ENCODE data around the gene DEPP1. TPM values are rescaled to one million over a fixed set of nuclear protein-coding genes. Genes with fewer than 3 reads are reported as not detected.

DEPP1 gene
- total RNA-seq, 1 donor from 2014 or later = 25.7 TPM

DNA sequence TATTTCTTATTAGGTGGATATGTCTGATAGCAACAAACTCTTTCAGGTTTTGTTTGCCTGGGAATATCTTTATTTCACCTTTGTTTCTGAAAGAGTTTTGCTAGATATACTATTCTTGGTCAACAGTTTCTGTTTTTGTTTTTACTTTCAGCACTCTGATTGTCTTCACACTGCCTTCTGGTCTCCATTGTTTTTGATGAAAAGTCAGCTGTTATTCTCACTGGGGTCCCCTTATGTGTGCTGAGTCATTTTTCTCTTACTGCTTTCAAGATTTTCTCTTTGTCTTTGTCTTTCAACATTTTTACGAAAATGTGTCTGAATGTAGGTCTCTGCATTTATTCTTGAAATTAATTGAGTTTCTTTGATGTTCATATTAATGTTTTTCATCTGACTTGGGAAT lies 34.3 kb downstream of the DEPP1 start:
- no peaks in the 10 kb centered on the region for H3K36me3 Mint-ChIP-seq
- peaks cover under 1% of the 10 kb centered on the region for H3K4me1 Mint-ChIP-seq (ENCODE audit: unreplicated experiment)
- H3K9me3 Mint-ChIP-seq = peaks cover 9% of the 10 kb centered on the region
- no peak overlapping the region for H3K27ac Mint-ChIP-seq
- H3K27me3 Mint-ChIP-seq = no peaks in the 10 kb centered on the region
- TF ChIP-seq, protein P1, sequence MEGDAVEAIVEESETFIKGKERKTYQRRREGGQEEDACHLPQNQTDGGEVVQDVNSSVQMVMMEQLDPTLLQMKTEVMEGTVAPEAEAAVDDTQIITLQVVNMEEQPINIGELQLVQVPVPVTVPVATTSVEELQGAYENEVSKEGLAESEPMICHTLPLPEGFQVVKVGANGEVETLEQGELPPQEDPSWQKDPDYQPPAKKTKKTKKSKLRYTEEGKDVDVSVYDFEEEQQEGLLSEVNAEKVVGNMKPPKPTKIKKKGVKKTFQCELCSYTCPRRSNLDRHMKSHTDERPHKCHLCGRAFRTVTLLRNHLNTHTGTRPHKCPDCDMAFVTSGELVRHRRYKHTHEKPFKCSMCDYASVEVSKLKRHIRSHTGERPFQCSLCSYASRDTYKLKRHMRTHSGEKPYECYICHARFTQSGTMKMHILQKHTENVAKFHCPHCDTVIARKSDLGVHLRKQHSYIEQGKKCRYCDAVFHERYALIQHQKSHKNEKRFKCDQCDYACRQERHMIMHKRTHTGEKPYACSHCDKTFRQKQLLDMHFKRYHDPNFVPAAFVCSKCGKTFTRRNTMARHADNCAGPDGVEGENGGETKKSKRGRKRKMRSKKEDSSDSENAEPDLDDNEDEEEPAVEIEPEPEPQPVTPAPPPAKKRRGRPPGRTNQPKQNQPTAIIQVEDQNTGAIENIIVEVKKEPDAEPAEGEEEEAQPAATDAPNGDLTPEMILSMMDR (conservative IDR thresholded peaks at IDR 0.05) = no peak
- no peak overlapping the region for H3K4me3 Mint-ChIP-seq
- no peak for DNase-seq (ENCODE audit: extremely low spot score, unreplicated experiment)

DNA sequence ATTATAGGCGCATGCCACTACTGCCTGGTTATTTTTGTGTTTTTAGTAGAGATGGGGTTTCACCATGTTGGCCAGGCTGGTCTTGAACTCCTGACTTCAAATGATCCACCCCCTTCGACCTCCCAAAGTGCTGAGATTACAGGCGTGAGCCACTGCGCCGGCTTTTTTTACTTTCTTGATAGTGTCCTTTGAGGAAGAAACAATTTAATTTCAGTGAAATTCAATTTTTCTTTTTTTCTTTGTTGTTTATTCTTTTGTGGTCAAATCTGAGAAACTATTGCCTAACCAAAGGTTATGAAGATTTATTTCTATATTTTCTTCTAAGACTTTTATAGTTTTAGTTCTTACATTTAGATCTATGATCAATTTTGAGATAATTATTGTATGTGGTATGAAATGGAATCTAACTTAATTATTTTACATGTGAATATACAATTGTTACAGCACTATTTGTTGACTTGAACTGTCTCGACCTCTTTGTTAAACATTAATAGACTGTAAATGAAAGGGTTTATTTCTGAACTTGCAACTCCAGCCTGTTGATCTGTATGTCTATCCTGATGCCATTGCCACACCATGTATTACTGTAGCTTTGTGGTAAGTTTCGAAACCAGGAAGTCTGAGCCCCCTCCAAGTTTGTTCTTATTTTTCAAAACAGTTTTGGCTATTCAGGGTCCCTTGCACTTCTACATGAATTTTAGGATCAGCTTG lies 38.8 kb downstream of the DEPP1 start:
- no peaks in the 10 kb centered on the region for H3K27me3 Mint-ChIP-seq
- H3K9me3 Mint-ChIP-seq = peaks cover 15% of the 10 kb centered on the region
- TF ChIP-seq, protein P1 (conservative IDR thresholded peaks at IDR 0.05) = no peak
- H3K27ac Mint-ChIP-seq = no peak overlapping the region
- peak; percentile 7 for DNase-seq (ENCODE audit: extremely low spot score, unreplicated experiment)
- peaks cover 4% of the 10 kb centered on the region for H3K36me3 Mint-ChIP-seq
- peaks cover 5% of the 10 kb centered on the region for H3K4me1 Mint-ChIP-seq (ENCODE audit: unreplicated experiment)
- no peak overlapping the region for H3K4me3 Mint-ChIP-seq

DNA sequence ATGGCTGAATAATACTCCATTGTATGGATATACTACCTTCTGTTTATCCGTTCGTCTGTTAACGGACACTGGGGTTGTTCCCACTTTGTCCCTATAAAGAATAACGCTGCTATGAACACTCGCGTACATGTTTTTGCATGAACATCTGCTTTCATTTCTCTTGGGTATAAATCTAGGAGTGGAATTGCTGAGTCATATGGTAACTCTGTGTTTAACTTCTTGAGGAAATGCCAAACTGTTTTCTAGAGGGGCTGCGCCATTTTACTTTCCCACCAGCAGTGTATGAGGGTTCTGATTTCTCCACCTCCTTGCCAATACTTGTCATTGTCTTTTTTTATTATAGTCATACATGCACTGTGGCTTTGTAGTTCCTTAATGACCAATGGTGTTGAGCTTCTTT lies 39.7 kb downstream of the DEPP1 start:
- H3K4me3 Mint-ChIP-seq = no peak overlapping the region
- peaks cover 8% of the 10 kb centered on the region for H3K9me3 Mint-ChIP-seq
- H3K27me3 Mint-ChIP-seq = no peaks in the 10 kb centered on the region
- peaks cover 5% of the 10 kb centered on the region for H3K4me1 Mint-ChIP-seq (ENCODE audit: unreplicated experiment)
- peaks cover 4% of the 10 kb centered on the region for H3K36me3 Mint-ChIP-seq
- H3K27ac Mint-ChIP-seq = no peak overlapping the region
- no peak for DNase-seq (ENCODE audit: extremely low spot score, unreplicated experiment)
- TF ChIP-seq, protein P1 (conservative IDR thresholded peaks at IDR 0.05) = no peak

DNA sequence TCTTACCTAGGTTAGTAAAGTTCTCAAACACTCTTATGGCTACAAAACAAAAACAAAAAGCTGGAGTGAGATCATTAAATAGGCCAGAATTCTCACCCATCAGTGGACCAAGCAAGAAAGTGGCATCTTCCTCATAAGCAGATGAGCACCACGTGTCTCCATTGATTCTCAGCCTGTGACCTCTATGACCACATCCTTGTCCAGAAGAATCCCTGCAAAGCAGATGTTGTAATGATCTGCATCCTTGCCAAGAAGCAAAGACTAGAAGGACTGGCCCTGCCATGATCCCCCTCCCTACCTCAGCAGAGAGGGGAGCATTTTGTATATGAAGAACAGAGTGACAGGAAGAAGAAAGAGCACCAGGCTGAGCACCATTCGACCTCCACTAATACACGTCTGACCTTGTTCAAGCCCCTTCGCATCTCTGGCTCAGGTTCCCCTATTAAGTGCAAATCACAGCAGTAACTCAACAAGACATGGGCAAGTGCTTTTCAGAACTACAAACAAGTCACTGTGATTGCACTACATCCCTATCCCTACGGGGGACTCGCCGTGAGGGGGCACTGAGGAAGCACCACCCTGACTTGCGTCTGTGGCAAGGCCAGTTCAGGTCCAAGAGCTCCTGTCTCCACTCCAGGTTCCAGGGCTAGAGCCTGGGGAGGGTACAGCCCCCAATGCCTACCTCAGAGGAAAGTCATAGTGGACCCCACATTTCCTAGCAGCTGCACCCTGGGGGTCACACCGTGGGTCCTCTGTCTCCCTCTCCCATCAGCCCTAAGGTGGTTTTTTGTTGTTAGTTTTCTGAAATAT lies 41.2 kb downstream of the DEPP1 start:
- no peaks in the 10 kb centered on the region for H3K27me3 Mint-ChIP-seq
- peaks cover 5% of the 10 kb centered on the region for H3K4me1 Mint-ChIP-seq (ENCODE audit: unreplicated experiment)
- H3K36me3 Mint-ChIP-seq = peaks cover 4% of the 10 kb centered on the region

DNA sequence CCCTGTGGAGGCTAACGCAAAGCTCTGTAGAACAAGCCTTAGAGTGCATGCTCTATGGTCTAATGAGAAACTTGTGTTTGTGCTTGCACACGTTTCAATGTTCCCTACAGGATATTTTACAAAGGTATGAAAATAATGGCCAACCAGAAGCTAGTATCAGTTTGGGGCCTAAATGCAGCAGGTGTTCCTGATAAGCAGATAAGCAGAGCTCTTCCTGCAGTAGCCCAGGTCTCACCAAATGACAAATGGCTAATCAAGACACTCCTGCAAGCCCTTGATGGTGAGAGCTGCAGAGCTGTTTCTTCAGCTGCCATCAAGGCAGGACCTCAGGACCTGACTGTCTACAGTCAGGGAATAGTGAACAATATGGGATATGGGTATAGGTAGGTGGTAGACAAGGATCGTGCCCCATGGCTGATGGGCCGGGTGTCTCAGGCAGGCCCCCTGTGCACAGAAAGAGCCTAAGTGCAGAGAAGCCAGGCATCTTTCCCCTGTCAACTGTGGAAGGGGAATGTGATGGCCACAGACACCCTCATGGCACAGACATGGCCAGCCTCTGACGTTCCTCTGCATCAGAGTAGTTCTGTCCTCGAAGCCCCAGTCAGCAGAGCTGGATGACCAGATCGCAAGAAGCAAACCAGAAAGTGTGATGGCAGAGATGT lies 42.2 kb downstream of the DEPP1 start:
- Mint-ChIP-seq H3K4me1 (ENCODE audit: unreplicated experiment) (peaks cover 5% of the 10 kb centered on the region), H3K27ac (no peak overlapping the region), H3K27me3 (no peaks in the 10 kb centered on the region), H3K4me3 (no peak overlapping the region), H3K36me3 (peaks cover 4% of the 10 kb centered on the region), H3K9me3 (peaks cover 7% of the 10 kb centered on the region)
- DNase-seq (ENCODE audit: extremely low spot score, unreplicated experiment) = peak; percentile 45
- TF ChIP-seq, protein P1 (conservative IDR thresholded peaks at IDR 0.05) = no peak

More for the DNA sequence above, 41.2 kb downstream of the DEPP1 start:
- Mint-ChIP-seq H3K9me3 (peaks cover 7% of the 10 kb centered on the region), H3K27ac (no peak overlapping the region), H3K4me3 (no peak overlapping the region)
- DNase-seq (ENCODE audit: extremely low spot score, unreplicated experiment) = peak; percentile 50
- TF ChIP-seq, protein P1 (conservative IDR thresholded peaks at IDR 0.05) = no peak
